ENCODE results near the gene CLCN3. TPM values are rescaled to one million over a fixed set of nuclear protein-coding genes. Genes with fewer than 3 reads are reported as not detected.
"Not testable (repeated sequence)": the region's sequence is repeated elsewhere in the genome, so short reads cannot be mapped to it uniquely, and the experiment has no call there.

Gene CLCN3
- 10 to 100 TPM; 18.8 to 22.3 TPM for polyA plus RNA-seq

DNA sequence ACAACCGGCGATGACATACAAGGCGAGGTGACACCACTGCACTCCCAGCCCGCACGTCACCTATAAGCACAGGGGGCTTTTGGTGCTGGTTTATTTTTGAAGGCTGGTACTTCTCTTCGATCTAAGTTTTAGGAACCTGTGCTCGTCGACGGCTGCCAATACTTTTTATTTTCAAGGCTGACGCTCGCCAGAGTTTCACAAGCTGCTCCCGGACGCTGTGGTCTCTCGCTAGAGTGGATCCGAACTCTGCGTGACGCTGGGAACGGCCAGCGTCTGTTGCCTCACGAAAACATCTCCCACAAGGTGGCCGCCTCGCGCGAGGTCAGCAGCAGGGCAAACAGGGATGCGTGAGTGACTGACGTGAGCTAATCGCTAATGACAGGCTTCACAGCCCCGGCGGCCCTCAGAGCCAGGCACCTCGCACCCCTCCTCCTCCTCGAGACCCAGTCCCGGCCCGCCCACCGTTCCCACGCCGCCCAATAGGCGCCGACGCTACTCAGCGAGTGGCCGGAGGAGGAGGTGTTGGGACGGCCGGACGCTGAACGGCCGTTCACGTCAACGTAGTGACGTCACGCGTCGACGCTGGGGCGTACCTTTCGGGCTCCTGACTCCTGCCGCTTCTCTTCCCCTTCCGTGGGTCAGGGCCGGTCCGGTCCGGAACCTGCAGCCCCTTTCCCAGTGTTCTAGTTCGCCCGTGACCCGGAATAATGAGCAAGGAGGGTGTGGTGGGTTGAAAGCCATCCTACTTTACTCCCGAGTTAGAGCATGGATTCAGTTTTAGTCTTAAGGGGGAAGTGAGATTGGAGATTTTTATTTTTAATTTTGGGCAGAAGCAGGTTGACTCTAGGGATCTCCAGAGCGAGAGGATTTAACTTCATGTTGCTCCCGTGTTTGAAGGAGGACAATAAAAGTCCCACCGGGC, at the start of gene CLCN3:
TSS of gene CLCN3 (plus strand) at position 621 of the 922 bp plus-strand sequence. CDS start 15,351 bp downstream, outside the sequence.
- Histone ChIP-seq H3K4me3 (ENCODE audit: low read depth in 1 of 2, low read length in 2 of 2) (peak within 1 kb of the TSS; percentile 64 to 73), H3K4me1 (ENCODE audit: control insufficient read depth in 2 of 2, insufficient read depth in 2 of 2, low read length in 1 of 2) (no peaks in the 10 kb centered on the region), H3K9me3 (ENCODE audit: control insufficient read depth in 2 of 2, insufficient read depth in 1 of 2, low read depth in 1 of 2, low read length in 1 of 2) (no peaks in the 10 kb centered on the region), H3K27me3 (ENCODE audit: control insufficient read depth in 1 of 2, insufficient read depth in 2 of 2, low read length in 2 of 2) (no peaks in the 10 kb centered on the region), H3K27ac (ENCODE audit: low read depth in 2 of 2, low read length in 1 of 2) (peak within 1 kb of the TSS; percentile 92 to 99), H3K36me3 (ENCODE audit: control insufficient read depth in 2 of 2, insufficient read depth in 2 of 2, low read length in 1 of 2) (no peaks in the 10 kb centered on the region)
- 0% methylated on average over 63 to 67 of the region's 67 CpGs for WGBS, 2 donors

- not testable (repeated sequence) for H3K36me3 ChIP-seq (ENCODE audit: control insufficient read depth in 2 of 2, insufficient read depth in 2 of 2, low read length in 1 of 2); H3K27ac ChIP-seq (ENCODE audit: low read depth in 2 of 2, low read length in 1 of 2); H3K9me3 ChIP-seq (ENCODE audit: control insufficient read depth in 2 of 2, insufficient read depth in 1 of 2, low read depth in 1 of 2, low read length in 1 of 2); H3K4me1 ChIP-seq (ENCODE audit: control insufficient read depth in 2 of 2, insufficient read depth in 2 of 2, low read length in 1 of 2); H3K4me3 ChIP-seq (ENCODE audit: low read depth in 1 of 2, low read length in 2 of 2); H3K27me3 ChIP-seq (ENCODE audit: control insufficient read depth in 1 of 2, insufficient read depth in 2 of 2, low read length in 2 of 2)
- WGBS, 2 donors: 82 to 97% methylated on average over 1 of the region's 3 CpGs
These were observed 49.4 kb upstream of the CLCN3 start for GRCh38 chr4:169571012-169571411.

DNA sequence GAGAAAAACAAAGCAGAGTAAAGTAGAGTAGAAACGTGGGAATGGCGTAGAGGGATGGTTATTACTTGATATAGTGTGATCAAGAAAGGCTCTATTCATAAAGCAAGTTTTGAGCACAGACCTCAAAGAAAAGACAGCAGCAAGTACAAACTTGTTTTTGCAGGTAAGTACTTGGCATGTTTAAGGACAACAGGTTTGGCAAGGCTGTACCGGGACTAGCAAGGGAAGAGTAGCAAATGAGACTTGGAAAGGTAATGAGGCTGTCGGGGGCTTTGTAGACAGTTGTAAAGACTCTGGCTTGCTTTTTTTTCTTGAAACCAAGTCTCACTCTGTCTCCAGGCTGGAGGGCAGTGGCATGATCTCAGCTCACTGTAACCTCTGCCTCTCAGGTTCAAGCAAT, 48.9 kb upstream of the CLCN3 start:
- no peaks in the 10 kb centered on the region for H3K4me1 ChIP-seq (ENCODE audit: control insufficient read depth in 2 of 2, insufficient read depth in 2 of 2, low read length in 1 of 2)
- no peak overlapping the region for H3K4me3 ChIP-seq (ENCODE audit: low read depth in 1 of 2, low read length in 2 of 2)
- H3K27ac ChIP-seq (ENCODE audit: low read depth in 2 of 2, low read length in 1 of 2): no peak overlapping the region
- no peaks in the 10 kb centered on the region for H3K27me3 ChIP-seq (ENCODE audit: control insufficient read depth in 1 of 2, insufficient read depth in 2 of 2, low read length in 2 of 2)
- 57 to 70% methylated on average over 4 of the region's 4 CpGs for WGBS, 2 donors
- no peaks in the 10 kb centered on the region for H3K9me3 ChIP-seq (ENCODE audit: control insufficient read depth in 2 of 2, insufficient read depth in 1 of 2, low read depth in 1 of 2, low read length in 1 of 2)
- H3K36me3 ChIP-seq (ENCODE audit: control insufficient read depth in 2 of 2, insufficient read depth in 2 of 2, low read length in 1 of 2): peaks cover 0 to 6% of the 10 kb centered on the region in 2 donors

- Histone ChIP-seq H3K4me1 (ENCODE audit: control insufficient read depth in 2 of 2, insufficient read depth in 2 of 2, low read length in 1 of 2) (no peaks in the 10 kb centered on the region), H3K4me3 (ENCODE audit: low read depth in 1 of 2, low read length in 2 of 2) (no peak overlapping the region), H3K27me3 (ENCODE audit: control insufficient read depth in 1 of 2, insufficient read depth in 2 of 2, low read length in 2 of 2) (no peaks in the 10 kb centered on the region), H3K27ac (ENCODE audit: low read depth in 2 of 2, low read length in 1 of 2) (no peak overlapping the region), H3K36me3 (ENCODE audit: control insufficient read depth in 2 of 2, insufficient read depth in 2 of 2, low read length in 1 of 2) (peaks cover 0 to 6% of the 10 kb centered on the region in 2 donors), H3K9me3 (ENCODE audit: control insufficient read depth in 2 of 2, insufficient read depth in 1 of 2, low read depth in 1 of 2, low read length in 1 of 2) (no peaks in the 10 kb centered on the region)
- 93 to 95% methylated on average over 1 of the region's 1 CpG for WGBS, 2 donors
These were observed 46.5 kb upstream of the CLCN3 start for GRCh38 chr4:169573889-169574288.

- WGBS, 2 donors: 75 to 84% methylated on average over 2 of the region's 2 CpGs
- Histone ChIP-seq H3K4me3 (ENCODE audit: low read depth in 1 of 2, low read length in 2 of 2) (no peak overlapping the region), H3K4me1 (ENCODE audit: control insufficient read depth in 2 of 2, insufficient read depth in 2 of 2, low read length in 1 of 2) (no peaks in the 10 kb centered on the region), H3K27ac (ENCODE audit: low read depth in 2 of 2, low read length in 1 of 2) (no peak overlapping the region), H3K27me3 (ENCODE audit: control insufficient read depth in 1 of 2, insufficient read depth in 2 of 2, low read length in 2 of 2) (no peaks in the 10 kb centered on the region), H3K36me3 (ENCODE audit: control insufficient read depth in 2 of 2, insufficient read depth in 2 of 2, low read length in 1 of 2) (peaks cover 0 to 4% of the 10 kb centered on the region in 2 donors), H3K9me3 (ENCODE audit: control insufficient read depth in 2 of 2, insufficient read depth in 1 of 2, low read depth in 1 of 2, low read length in 1 of 2) (no peaks in the 10 kb centered on the region)
These were observed 38.2 kb upstream of the CLCN3 start for GRCh38 chr4:169582203-169582602.

DNA sequence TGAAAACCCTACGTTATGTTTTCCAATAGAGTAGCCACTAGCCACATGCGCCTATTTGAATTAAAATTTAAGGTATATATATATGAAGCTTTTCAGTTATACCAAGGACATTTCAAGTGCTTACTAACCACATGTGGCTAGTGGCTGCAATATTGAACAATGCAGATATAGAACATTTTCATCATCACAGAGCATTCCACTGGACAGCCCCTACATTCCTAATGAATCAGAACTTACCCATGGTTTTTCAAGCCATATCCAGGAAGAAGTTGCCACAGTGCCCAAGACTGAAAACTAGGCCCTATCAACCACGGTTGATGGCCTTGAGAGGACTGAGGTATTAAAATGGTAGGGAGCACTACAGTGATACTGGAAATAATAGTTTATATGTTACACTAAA, 37.7 kb upstream of the CLCN3 start:
- whole genome bisulfite sequencing, 2 donors: 96 to 97% methylated on average over 3 of the region's 3 CpGs
- Histone ChIP-seq H3K4me1 (ENCODE audit: control insufficient read depth in 2 of 2, insufficient read depth in 2 of 2, low read length in 1 of 2) (no peaks in the 10 kb centered on the region), H3K27ac (ENCODE audit: low read depth in 2 of 2, low read length in 1 of 2) (no peak overlapping the region), H3K27me3 (ENCODE audit: control insufficient read depth in 1 of 2, insufficient read depth in 2 of 2, low read length in 2 of 2) (no peaks in the 10 kb centered on the region), H3K36me3 (ENCODE audit: control insufficient read depth in 2 of 2, insufficient read depth in 2 of 2, low read length in 1 of 2) (peaks cover 0 to 4% of the 10 kb centered on the region in 2 donors), H3K9me3 (ENCODE audit: control insufficient read depth in 2 of 2, insufficient read depth in 1 of 2, low read depth in 1 of 2, low read length in 1 of 2) (no peaks in the 10 kb centered on the region), H3K4me3 (ENCODE audit: low read depth in 1 of 2, low read length in 2 of 2) (no peak overlapping the region)

- no peaks in the 10 kb centered on the region for H3K27me3 ChIP-seq (ENCODE audit: control insufficient read depth in 1 of 2, insufficient read depth in 2 of 2, low read length in 2 of 2)
- H3K4me3 ChIP-seq (ENCODE audit: low read depth in 1 of 2, low read length in 2 of 2): no peak overlapping the region
- H3K36me3 ChIP-seq (ENCODE audit: control insufficient read depth in 2 of 2, insufficient read depth in 2 of 2, low read length in 1 of 2): peaks cover 0 to 4% of the 10 kb centered on the region in 2 donors
- H3K9me3 ChIP-seq (ENCODE audit: control insufficient read depth in 2 of 2, insufficient read depth in 1 of 2, low read depth in 1 of 2, low read length in 1 of 2): no peaks in the 10 kb centered on the region
- 48 to 61% methylated on average over 2 of the region's 2 CpGs for WGBS, 2 donors
- H3K27ac ChIP-seq (ENCODE audit: low read depth in 2 of 2, low read length in 1 of 2): no peak overlapping the region
- H3K4me1 ChIP-seq (ENCODE audit: control insufficient read depth in 2 of 2, insufficient read depth in 2 of 2, low read length in 1 of 2): no peaks in the 10 kb centered on the region
These were observed 36.8 kb upstream of the CLCN3 start for GRCh38 chr4:169583563-169583962.

GRCh38 chr4:169593050-169593560, 27.3 kb upstream of the CLCN3 start:
- Histone ChIP-seq H3K4me1 (ENCODE audit: control insufficient read depth in 2 of 2, insufficient read depth in 2 of 2, low read length in 1 of 2) (no peaks in the 10 kb centered on the region), H3K27ac (ENCODE audit: low read depth in 2 of 2, low read length in 1 of 2) (no peak overlapping the region), H3K9me3 (ENCODE audit: control insufficient read depth in 2 of 2, insufficient read depth in 1 of 2, low read depth in 1 of 2, low read length in 1 of 2) (no peaks in the 10 kb centered on the region), H3K36me3 (ENCODE audit: control insufficient read depth in 2 of 2, insufficient read depth in 2 of 2, low read length in 1 of 2) (no peaks in the 10 kb centered on the region), H3K27me3 (ENCODE audit: control insufficient read depth in 1 of 2, insufficient read depth in 2 of 2, low read length in 2 of 2) (no peaks in the 10 kb centered on the region), H3K4me3 (ENCODE audit: low read depth in 1 of 2, low read length in 2 of 2) (no peak overlapping the region)
- 95 to 100% methylated on average over 1 of the region's 1 CpG for WGBS, 2 donors

GRCh38 chr4:169594560-169595195, 25.7 kb upstream of the CLCN3 start:
- H3K27ac ChIP-seq (ENCODE audit: low read depth in 2 of 2, low read length in 1 of 2): no peak overlapping the region
- H3K9me3 ChIP-seq (ENCODE audit: control insufficient read depth in 2 of 2, insufficient read depth in 1 of 2, low read depth in 1 of 2, low read length in 1 of 2): no peaks in the 10 kb centered on the region
- H3K4me3 ChIP-seq (ENCODE audit: low read depth in 1 of 2, low read length in 2 of 2): no peak overlapping the region
- H3K36me3 ChIP-seq (ENCODE audit: control insufficient read depth in 2 of 2, insufficient read depth in 2 of 2, low read length in 1 of 2): no peaks in the 10 kb centered on the region
- no peaks in the 10 kb centered on the region for H3K4me1 ChIP-seq (ENCODE audit: control insufficient read depth in 2 of 2, insufficient read depth in 2 of 2, low read length in 1 of 2)
- no peaks in the 10 kb centered on the region for H3K27me3 ChIP-seq (ENCODE audit: control insufficient read depth in 1 of 2, insufficient read depth in 2 of 2, low read length in 2 of 2)
